RPMI7951 (cell line): ENCODE results near the gene ARMH2. TPM values are rescaled to one million over a fixed set of nuclear protein-coding genes. Genes with fewer than 3 reads are reported as not detected.
A peak's percentile ranks its signal among the peaks of the same experiment; 100 is the strongest.
"Not testable (repeated sequence)": the region's sequence is repeated elsewhere in the genome, so short reads cannot be mapped to it uniquely, and the experiment has no call there.

Source experiments
- DNase-seq: peaks from one replicate; pipeline ENCODE4 v3.0.0-alpha.2; 2012; ENCODE audit warnings: low read depth
- total RNA-seq: library from RNA; depleted of rRNA; stranded (reverse); fragments of >200 nt; shearing (Covaris generic); gene quantifications from 2 replicates; pipeline ENCODE4 v1.2.3, GENCODE V29; 2014; rRNA removed

ARMH2 gene
- total RNA-seq, 1 experiment from 2014 or later = not detected

DNA sequence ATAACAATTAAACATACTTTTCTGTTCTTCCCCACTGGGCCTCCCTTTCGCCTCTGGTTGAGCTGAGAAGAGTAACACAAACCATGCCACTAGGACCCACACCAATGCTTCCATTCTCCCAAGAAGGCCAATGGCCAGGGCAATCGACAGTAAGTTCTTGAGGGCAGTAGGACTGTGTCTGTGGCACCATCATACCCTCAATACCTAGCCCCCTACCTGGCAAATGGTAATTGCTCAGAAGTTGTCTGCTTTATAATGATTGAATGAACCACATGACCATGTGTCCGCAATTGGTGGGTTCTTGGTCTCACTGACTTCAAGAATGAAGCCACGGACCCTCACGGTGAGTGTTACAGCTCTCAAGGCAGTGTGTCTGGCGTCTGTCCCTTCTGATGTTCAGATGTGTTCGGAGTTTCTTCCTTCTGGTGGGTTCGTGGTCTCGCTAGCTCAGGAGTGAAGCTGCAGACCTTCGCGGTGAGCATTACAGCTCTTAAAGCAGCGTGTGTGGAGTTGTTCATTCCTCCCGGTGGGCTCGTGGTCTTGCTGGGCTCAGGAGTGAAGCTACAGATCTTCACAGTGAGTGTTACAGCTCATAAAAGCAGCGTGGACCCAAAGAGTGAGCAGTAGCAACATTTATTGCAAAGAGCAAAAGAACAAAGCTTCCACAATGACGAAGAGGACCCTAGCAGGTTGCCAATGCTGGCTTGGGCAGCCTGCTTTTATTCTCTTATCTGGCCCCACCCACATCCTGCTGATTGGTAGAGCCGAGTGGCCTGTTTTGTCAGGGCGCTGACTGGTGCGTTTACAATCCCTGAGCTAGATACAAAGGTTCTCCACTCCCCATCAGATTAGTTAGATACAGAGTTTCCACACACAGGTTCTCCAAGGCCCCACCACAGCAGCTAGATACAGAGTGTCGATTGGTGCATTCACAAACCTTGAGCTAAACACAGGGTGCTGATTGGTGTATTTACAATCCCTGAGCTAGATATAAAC is 33.6 kb downstream of the ARMH2 start:
- DNase-seq = not testable (repeated sequence)

DNA sequence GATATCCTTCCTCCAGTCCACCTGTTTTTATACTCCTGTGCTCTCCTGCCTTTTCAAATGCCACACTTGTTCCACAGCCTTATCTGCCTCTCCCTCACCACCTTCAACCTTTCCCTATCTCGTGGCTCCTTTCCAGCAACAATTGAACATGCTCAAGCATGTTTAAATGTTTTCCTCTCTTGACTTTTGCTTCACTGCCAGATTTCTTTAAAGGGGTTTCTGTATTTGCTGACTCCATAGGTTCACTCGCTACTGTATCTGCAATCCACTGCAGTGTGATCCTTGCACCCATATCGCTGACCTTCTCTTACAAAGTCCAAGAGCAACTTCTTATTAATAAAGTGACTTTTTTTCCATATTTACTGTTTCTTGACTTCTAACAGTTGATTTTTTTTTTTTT is 35.1 kb downstream of the ARMH2 start:
- no peak for DNase-seq

GRCh38 chr6:24761851-24762250 is 36.9 kb downstream of the ARMH2 start:
- no peak for DNase-seq

- peak; percentile 57 for DNase-seq
Measured at GRCh38 chr6:24761193-24761835, 37.4 kb downstream of the ARMH2 start.

GRCh38 chr6:24760210-24760609 is 38.5 kb downstream of the ARMH2 start:
- DNase-seq = no peak

GRCh38 chr6:24759718-24760117 is 39.0 kb downstream of the ARMH2 start:
- DNase-seq = no peak

- no peak for DNase-seq
Measured at GRCh38 chr6:24757611-24758010, 41.1 kb downstream of the ARMH2 start.

DNA sequence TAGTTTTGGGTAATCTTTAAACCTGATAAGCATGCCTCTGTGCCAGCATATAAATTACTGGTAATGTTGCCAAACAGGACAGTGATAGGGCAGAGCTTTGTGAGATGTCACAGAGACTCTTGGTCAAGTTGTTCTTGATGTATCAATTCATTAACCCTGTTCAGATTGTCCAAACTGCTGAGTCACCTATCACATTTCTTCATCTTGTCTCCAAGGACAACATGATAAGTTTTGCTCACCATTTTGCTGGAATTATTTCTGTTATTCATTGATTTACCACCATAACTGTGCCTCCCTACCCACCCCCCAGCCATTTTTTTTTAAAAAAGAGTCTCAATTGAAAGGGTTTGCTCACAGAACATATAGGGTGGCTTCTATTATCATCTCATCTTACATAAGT is 43.4 kb downstream of the ARMH2 start:
- no peak for DNase-seq

DNA sequence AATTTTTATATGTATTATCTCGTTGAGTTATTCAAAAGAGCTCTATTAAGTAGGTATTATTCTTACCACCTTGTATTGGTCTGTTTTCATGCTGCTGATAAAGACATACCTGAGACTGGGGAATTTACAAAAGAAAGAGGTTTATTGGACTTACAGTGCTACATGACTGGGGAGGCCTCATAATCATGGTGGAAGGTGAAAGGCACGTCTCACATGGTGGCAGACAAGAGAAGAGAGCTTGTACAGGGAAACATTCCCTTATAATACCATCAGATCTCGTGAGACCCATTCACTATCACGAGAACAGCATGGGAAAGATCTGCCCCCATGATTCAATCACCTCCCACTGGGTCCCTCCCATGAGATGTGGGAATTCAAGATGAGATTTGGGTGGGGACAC is 44.3 kb downstream of the ARMH2 start:
- not testable (repeated sequence) for DNase-seq

DNA sequence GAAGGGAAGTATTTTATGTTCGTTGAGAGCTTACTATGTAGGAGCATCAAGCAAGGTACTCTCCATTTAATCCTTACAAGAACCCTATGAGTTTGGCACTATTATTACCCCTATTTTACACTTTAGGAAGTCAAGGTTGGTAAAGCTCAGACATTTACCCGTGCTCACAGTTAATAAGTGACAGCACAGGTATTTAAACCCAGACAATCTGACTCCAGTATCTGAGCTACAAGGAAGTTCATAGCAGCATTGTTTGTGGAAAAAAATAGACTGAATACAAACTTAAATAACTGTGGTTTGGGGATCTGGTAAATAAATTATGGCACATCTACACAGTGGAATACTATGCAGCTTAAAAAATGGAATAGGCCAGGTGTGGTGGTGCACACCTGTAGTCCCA is 45.2 kb downstream of the ARMH2 start:
- no peak for DNase-seq

GRCh38 chr6:24752917-24753492 is 45.7 kb downstream of the ARMH2 start:
- peak; percentile 26 for DNase-seq

DNA sequence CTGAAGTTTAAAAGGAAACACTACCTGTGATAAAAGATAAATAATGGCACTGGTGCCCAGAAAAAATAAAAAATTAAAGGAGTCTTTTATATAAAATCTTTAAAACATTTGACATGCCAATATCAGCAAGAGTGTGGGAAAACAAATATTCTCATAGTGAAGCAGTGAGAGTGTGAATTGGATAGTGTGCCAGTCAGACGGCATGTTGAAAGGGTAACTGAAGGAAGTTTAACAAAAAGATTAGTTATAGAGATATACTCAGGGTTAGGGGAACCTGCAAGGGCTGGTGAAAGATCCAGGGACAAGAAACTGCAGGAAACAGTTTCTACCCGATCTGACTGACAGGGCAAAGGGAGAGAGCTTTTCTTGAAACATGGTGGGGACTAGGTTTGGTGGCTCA is 46.2 kb downstream of the ARMH2 start:
- DNase-seq = no peak

- not testable (repeated sequence) for DNase-seq
Measured at GRCh38 chr6:24750878-24751277, 47.8 kb downstream of the ARMH2 start.

GRCh38 chr6:24749297-24749696 is 49.4 kb downstream of the ARMH2 start:
- no peak for DNase-seq

Other genes starting within 250 kb of the ARMH2 start
- not detected in 2 replicates for gene KIAA0319, start 152.7 kb downstream of the ARMH2 start, total RNA-seq
- gene TDP2, start 132.0 kb downstream of the ARMH2 start, total RNA-seq = 19.7 and 30.0 TPM in 2 replicates
- gene ACOT13, start 131.8 kb downstream of the ARMH2 start, total RNA-seq = 7.9 and 9.3 TPM in 2 replicates
- gene C6orf62, start 79.8 kb downstream of the ARMH2 start, total RNA-seq = 96.1 and 105 TPM in 2 replicates
- gene GMNN, start 24.0 kb downstream of the ARMH2 start, total RNA-seq = 70.4 and 71.8 TPM in 2 replicates
- gene RIPOR2, start 137.0 kb upstream of the ARMH2 start, total RNA-seq = 0.68 and 0.72 TPM in 2 replicates